ENCODE results near the gene ANKRD62.

DNA sequence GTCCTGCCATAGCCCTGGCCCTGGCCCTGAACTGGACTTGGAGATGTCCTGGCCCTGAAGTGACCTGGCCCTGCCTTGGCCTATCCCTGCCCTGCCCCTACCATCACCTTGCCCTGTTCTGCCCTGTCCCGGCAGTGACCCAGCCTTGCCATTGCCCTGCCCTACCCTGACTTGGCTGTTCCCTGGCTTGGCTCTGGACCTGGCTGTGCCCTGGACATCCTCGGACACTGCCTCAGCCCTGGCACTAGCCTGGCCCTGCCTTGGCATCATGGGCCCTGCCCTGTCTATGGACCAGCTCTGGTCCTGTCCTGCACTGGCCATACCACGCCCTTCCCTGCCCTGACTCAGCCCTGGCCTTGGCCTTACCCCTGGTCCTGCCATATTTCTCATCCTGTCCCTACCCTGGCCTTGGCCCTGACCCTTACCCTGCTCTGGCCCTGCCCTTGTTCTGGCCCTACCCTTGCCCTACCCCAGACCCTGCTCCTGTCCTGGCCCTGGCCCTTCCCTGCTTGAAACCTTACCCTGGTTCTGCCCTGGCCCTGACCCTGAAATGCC, 6.1 kb upstream of the ANKRD62 start:
- TF ChIP-seq POLR2A (IDR thresholded peaks at IDR 0.05; ENCODE audit: low read depth, low read length) (no peak), POLR2AphosphoS5 (IDR thresholded peaks at IDR 0.05; ENCODE audit: low read depth, low read length) (no peak), TAF1 (IDR thresholded peaks at IDR 0.05; ENCODE audit: borderline replicate concordance, low read depth, low read length) (no peak)
